WERI-Rb-1 (cell line): ENCODE measurements around the gene TNN.
A peak's percentile ranks its signal among the peaks of the same experiment; 100 is the strongest.

Experiments used
- DNase-seq: peaks from one replicate; pipeline ENCODE4 v3.0.0-alpha.2; 2020
- H3K27ac ChIP-seq: fragments of 250-450 bp; sonication (Bioruptor Pico); 2 replicates; pipeline ENCODE4 v1.5.1; 2020; ENCODE audit warnings: mild to moderate bottlenecking, moderate library complexity
- H3K27me3 ChIP-seq: fragments of 250-450 bp; sonication (Bioruptor Pico); 2 replicates; pipeline ENCODE4 v1.5.1; 2021; ENCODE audit warnings: mild to moderate bottlenecking, low read depth, moderate library complexity; ENCODE audit not compliant: insufficient read depth, severe bottlenecking
- H3K36me3 ChIP-seq: fragments of 250-450 bp; sonication (Bioruptor Pico); 2 replicates; pipeline ENCODE4 v1.5.1; 2020; ENCODE audit warnings: mild to moderate bottlenecking, moderate library complexity
- H3K4me3 ChIP-seq: 2 replicates; pipeline ENCODE4 v1.5.1; 2011; ENCODE audit warnings: low read depth, mild to moderate bottlenecking, control low read depth, low read length
- H3K9me3 ChIP-seq: fragments of 250-450 bp; sonication (Bioruptor Pico); 2 replicates; pipeline ENCODE4 v1.5.1; 2021; ENCODE audit warnings: mild to moderate bottlenecking, moderate library complexity; ENCODE audit not compliant: severe bottlenecking
- TF ChIP-seq, protein P1 (sequence below): IDR thresholded peaks from 2 replicates; pipeline ENCODE4 v1.5.1; 2011; ENCODE audit warnings: low read depth, mild to moderate bottlenecking, control low read depth, inconsistent platforms, low read length

TNN gene

GRCh38 chr1:175171036-175171913 lies 103.6 kb downstream of the TNN start:
- no peak overlapping the region for H3K4me3 ChIP-seq
- no peak for DNase-seq
- no peaks in the 10 kb centered on the region for H3K36me3 ChIP-seq
- H3K9me3 ChIP-seq, result no peaks in the 10 kb centered on the region
- H3K27ac ChIP-seq, result no peak overlapping the region
- TF ChIP-seq, protein P1, sequence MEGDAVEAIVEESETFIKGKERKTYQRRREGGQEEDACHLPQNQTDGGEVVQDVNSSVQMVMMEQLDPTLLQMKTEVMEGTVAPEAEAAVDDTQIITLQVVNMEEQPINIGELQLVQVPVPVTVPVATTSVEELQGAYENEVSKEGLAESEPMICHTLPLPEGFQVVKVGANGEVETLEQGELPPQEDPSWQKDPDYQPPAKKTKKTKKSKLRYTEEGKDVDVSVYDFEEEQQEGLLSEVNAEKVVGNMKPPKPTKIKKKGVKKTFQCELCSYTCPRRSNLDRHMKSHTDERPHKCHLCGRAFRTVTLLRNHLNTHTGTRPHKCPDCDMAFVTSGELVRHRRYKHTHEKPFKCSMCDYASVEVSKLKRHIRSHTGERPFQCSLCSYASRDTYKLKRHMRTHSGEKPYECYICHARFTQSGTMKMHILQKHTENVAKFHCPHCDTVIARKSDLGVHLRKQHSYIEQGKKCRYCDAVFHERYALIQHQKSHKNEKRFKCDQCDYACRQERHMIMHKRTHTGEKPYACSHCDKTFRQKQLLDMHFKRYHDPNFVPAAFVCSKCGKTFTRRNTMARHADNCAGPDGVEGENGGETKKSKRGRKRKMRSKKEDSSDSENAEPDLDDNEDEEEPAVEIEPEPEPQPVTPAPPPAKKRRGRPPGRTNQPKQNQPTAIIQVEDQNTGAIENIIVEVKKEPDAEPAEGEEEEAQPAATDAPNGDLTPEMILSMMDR, result no peak
- H3K27me3 ChIP-seq, result no peaks in the 10 kb centered on the region

DNA sequence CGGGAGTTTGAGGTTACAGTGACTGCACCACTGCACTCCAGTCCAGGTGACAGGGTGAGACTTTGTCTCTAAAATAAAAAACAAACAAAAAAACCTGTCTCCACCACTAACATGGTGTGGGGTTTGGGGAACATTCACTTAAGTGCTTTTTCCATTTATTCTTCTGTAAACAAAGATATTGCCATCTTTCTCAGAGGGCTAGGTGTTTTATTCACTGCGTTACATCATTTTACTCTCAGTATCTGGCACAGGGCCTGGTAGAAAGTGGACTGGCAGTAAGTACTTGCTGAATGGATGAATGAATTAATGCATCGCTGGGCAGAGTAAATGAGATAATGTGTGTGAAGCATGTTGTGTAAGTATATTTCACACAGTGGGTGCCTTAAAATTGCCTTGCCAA lies 104.9 kb downstream of the TNN start:
- DNase-seq, result no peak
- H3K36me3 ChIP-seq, result no peaks in the 10 kb centered on the region
- H3K27me3 ChIP-seq, result no peaks in the 10 kb centered on the region
- H3K9me3 ChIP-seq, result no peaks in the 10 kb centered on the region
- TF ChIP-seq, protein P1, result no peak
- H3K27ac ChIP-seq, result no peak overlapping the region
- no peak overlapping the region for H3K4me3 ChIP-seq

GRCh38 chr1:175173531-175173930 lies 105.9 kb downstream of the TNN start:
- TF ChIP-seq, protein P1, result no peak
- H3K27me3 ChIP-seq, result no peaks in the 10 kb centered on the region
- no peak overlapping the region for H3K4me3 ChIP-seq
- H3K36me3 ChIP-seq, result no peaks in the 10 kb centered on the region
- no peak for DNase-seq
- H3K9me3 ChIP-seq, result no peaks in the 10 kb centered on the region
- H3K27ac ChIP-seq, result no peak overlapping the region

GRCh38 chr1:175174309-175175102 lies 106.9 kb downstream of the TNN start:
- TF ChIP-seq, protein P1, result no peak
- no peaks in the 10 kb centered on the region for H3K27me3 ChIP-seq
- H3K36me3 ChIP-seq, result no peaks in the 10 kb centered on the region
- peak overlapping the region; percentile 10; the same call in 1 of the 2 replicates for H3K27ac ChIP-seq
- peak; percentile 45 for DNase-seq
- no peak overlapping the region for H3K4me3 ChIP-seq
- no peaks in the 10 kb centered on the region for H3K9me3 ChIP-seq

DNA sequence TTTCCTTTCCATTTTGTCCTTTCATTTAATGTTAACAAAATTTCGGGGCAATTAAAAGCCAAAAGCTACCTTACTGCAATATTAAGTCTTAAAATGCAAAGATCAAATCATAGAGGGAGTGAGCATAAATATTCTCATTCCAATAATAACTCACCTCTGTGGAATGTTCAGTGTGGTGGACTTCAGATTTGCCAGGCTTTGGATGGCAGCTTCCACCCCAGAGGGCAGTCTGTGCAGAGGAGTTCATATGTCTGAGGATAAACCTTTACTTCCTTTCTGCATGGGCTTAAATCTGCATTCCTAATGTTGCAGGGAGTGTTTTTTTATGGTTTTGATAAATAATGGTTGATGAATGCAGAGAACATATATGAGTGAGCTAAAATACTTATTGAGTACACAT lies 108.6 kb downstream of the TNN start:
- TF ChIP-seq, protein P1, result no peak
- no peaks in the 10 kb centered on the region for H3K36me3 ChIP-seq
- DNase-seq, result no peak
- no peak overlapping the region for H3K27ac ChIP-seq
- H3K27me3 ChIP-seq, result no peaks in the 10 kb centered on the region
- no peaks in the 10 kb centered on the region for H3K9me3 ChIP-seq
- H3K4me3 ChIP-seq, result no peak overlapping the region
